NCI-H187 treated with DMSO at 0.1 percent for 48 hours (cell line): ENCODE measurements around the gene INHBB.

ENCODE experiments used
- DNase-seq: peaks from one replicate; lab custom pipeline; 2025; lab: John Stamatoyannopoulos, UW

Gene INHBB

GRCh38 chr2:120398051-120398995, 52.4 kb downstream of the INHBB start:
- no peak for DNase-seq

- no peak for DNase-seq
Observed at GRCh38 chr2:120398996-120399888, 53.3 kb downstream of the INHBB start.

GRCh38 chr2:120399889-120400240, 53.9 kb downstream of the INHBB start:
- DNase-seq = no peak

- no peak for DNase-seq
Observed at GRCh38 chr2:120400551-120400950, 54.6 kb downstream of the INHBB start.
